ENCODE data around the gene RBBP7. TPM values are rescaled to one million over a fixed set of nuclear protein-coding genes. Genes with fewer than 3 reads are reported as not detected.

The RBBP7 gene
- total RNA-seq, 1 donor from 2014 or later, result 80.6 TPM

DNA sequence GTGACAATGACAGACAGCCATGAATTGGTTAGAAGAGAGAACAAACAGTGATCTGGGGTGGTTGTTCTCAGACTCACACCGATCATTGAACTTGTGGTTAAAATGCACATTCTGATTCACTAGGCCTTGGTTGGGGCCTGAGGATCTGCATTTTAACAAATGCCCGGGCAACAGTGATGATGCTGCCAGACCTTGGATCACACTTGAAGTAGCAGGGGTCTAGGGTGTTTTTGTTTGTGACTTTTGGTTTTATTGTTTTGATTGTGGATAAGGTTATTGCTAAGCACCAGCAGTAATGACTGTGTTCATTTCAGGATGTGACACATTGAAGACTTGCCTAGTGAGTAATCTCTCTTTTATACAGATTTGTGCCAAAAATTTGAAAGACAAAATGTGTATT lies 47.4 kb downstream of the RBBP7 start:
- no peaks in the 10 kb centered on the region for H3K36me3 ChIP-seq (ENCODE audit: control insufficient read depth, insufficient read depth, low read length)
- no peak for TF ChIP-seq CTCF (IDR thresholded peaks at IDR 0.05; ENCODE audit: insufficient read depth, low read length, poor library complexity, severe bottlenecking)
- DNase-seq (ENCODE audit: low read depth), result no peak
- no peaks in the 10 kb centered on the region for H3K27me3 ChIP-seq (ENCODE audit: control insufficient read depth, insufficient read depth, low read length)
- no peak overlapping the region for H3K4me3 ChIP-seq (ENCODE audit: low read depth, low read length)

GRCh38 chrX:16819634-16820033 lies 50.5 kb downstream of the RBBP7 start:
- Histone ChIP-seq H3K36me3 (ENCODE audit: control insufficient read depth, insufficient read depth, low read length) (no peaks in the 10 kb centered on the region), H3K4me3 (ENCODE audit: low read depth, low read length) (no peak overlapping the region), H3K27me3 (ENCODE audit: control insufficient read depth, insufficient read depth, low read length) (no peaks in the 10 kb centered on the region)
- no peak for TF ChIP-seq CTCF (IDR thresholded peaks at IDR 0.05; ENCODE audit: insufficient read depth, low read length, poor library complexity, severe bottlenecking)
- no peak for DNase-seq (ENCODE audit: low read depth)

DNA sequence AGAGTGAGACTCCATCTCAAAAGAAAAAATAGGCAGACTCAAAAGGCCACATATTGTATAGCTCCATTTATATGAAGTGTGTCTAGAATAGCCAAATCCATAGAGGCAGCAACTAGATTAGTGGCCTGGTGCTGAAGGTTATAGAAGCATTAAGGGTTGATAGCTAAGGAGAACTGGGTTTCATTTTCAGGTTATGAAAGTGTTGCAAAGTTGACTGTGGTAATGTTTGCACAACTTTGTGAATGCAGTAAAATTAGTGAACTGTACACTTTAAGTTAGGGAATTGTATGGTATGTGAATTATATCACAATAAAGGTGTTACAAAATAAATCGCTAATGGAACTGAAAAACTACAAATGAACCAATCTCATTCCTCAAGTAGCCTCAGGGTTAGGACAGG lies 55.6 kb downstream of the RBBP7 start:
- no peak for DNase-seq (ENCODE audit: low read depth)
- Histone ChIP-seq H3K4me3 (ENCODE audit: low read depth, low read length) (no peak overlapping the region), H3K36me3 (ENCODE audit: control insufficient read depth, insufficient read depth, low read length) (no peaks in the 10 kb centered on the region), H3K27me3 (ENCODE audit: control insufficient read depth, insufficient read depth, low read length) (no peaks in the 10 kb centered on the region)
- TF ChIP-seq CTCF (IDR thresholded peaks at IDR 0.05; ENCODE audit: insufficient read depth, low read length, poor library complexity, severe bottlenecking), result no peak

DNA sequence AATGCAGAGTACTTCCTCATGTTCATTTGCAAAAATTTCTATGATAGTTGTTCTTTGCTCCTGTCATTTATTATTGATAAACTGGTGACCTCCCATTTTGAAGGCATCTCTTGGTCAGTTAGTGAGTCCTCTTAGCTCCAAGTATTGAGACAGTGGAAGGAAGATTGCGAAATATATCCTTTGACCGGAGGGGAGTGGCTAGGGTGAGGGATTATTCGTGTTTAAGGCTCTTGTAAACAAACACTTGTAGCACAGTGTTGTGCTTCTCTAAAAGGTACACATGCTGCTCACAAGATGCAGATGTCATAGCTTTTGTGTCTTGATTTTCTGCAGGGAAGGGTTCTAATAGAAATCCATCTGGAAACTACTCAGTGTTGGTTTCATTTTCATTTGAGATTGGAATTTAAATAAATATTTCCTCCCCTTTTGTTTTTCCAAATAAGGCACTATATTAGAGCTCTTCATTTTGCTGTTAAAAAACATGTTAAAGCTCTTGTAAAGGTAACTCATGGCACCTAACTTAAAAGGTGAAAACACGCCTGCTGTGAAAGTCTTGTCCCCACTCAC lies 62.1 kb downstream of the RBBP7 start:
- no peak overlapping the region for H3K4me3 ChIP-seq (ENCODE audit: low read depth, low read length)
- no peaks in the 10 kb centered on the region for H3K36me3 ChIP-seq (ENCODE audit: control insufficient read depth, insufficient read depth, low read length)
- no peaks in the 10 kb centered on the region for H3K27me3 ChIP-seq (ENCODE audit: control insufficient read depth, insufficient read depth, low read length)
- no peak for TF ChIP-seq CTCF (IDR thresholded peaks at IDR 0.05; ENCODE audit: insufficient read depth, low read length, poor library complexity, severe bottlenecking)
- DNase-seq (ENCODE audit: low read depth), result no peak

DNA sequence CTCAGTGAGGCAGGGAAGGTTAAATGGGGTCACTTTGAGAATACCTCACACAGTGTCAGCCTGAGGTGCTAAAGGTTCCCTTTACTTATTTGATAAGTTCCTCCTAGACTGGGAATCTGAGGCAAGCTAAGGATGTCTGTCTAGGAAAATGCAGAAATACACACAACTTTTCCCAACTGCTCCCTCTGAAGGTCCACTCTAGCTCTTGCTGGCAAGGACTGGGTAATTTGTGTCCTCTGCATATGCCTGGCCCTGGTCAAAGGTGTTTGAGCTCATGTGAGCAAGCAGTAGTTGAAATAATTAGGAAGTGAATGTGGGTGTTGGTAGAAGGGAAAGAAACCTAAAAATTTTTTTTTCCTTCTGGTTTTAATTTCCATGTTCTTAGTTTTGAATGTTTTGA lies 62.6 kb downstream of the RBBP7 start:
- H3K27me3 ChIP-seq (ENCODE audit: control insufficient read depth, insufficient read depth, low read length), result no peaks in the 10 kb centered on the region
- H3K36me3 ChIP-seq (ENCODE audit: control insufficient read depth, insufficient read depth, low read length), result no peaks in the 10 kb centered on the region
- DNase-seq (ENCODE audit: low read depth), result no peak
- H3K4me3 ChIP-seq (ENCODE audit: low read depth, low read length), result no peak overlapping the region
- peak; percentile 9 for TF ChIP-seq CTCF (IDR thresholded peaks at IDR 0.05; ENCODE audit: insufficient read depth, low read length, poor library complexity, severe bottlenecking)

- Histone ChIP-seq H3K36me3 (ENCODE audit: control insufficient read depth, insufficient read depth, low read length) (no peaks in the 10 kb centered on the region), H3K4me3 (ENCODE audit: low read depth, low read length) (no peak overlapping the region), H3K27me3 (ENCODE audit: control insufficient read depth, insufficient read depth, low read length) (no peaks in the 10 kb centered on the region)
- TF ChIP-seq CTCF (IDR thresholded peaks at IDR 0.05; ENCODE audit: insufficient read depth, low read length, poor library complexity, severe bottlenecking), result no peak
- DNase-seq (ENCODE audit: low read depth), result no peak
Measured at GRCh38 chrX:16804923-16805464, 65.2 kb downstream of the RBBP7 start.

Data from kidney epithelial cell (primary cell).